Measurements from ENCODE around the gene KLF2. TPM values are rescaled to one million over a fixed set of nuclear protein-coding genes. Genes with fewer than 3 reads are reported as not detected.

The KLF2 gene
- total RNA-seq, 1 donor from 2014 or later: 44.7 TPM

DNA sequence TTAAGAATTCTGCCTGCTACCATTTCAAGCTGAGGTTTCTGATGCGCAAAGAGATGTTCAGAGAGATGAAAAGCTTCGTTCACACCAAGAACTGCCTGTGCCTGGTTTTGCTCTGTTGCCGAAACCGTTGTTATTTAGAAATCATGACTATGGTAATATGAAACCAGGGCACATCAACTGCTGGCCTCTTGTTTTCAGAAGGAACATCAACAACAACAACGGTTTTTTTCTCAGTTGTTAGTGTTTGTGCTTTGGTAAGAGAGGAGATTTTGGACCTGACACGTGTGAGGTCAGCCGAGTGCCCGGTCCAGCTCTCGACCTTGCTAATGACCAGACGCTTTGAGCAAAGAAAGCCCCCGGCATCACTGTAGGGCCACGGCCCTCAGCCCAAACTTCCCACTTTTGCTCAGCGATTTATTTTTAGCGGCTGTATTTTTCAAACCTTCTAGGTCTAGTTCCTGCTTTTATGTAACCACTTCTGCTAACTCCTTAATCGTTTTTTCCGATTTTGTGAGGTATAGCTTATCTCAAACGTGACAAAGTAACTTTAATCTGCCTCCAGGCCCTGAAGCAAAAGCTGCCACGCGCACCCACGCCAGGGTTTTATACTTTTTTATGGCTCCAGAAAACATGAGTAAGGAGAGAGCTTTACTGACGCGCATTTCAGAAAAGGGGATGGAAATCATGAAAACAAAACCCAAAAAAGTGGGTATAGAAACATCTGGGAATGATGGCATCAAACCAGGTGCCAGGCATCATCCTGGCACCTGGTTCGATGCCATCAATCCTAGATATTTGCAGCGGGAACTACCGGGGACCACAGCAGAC, 42.0 kb downstream of the KLF2 start:
- DNase-seq (ENCODE audit: low spot score): no peak
- Mint-ChIP-seq H3K27me3 (ENCODE audit: low read depth) (no peaks in the 10 kb centered on the region), H3K36me3 (ENCODE audit: low read depth) (peaks cover 10% of the 10 kb centered on the region), H3K27ac (ENCODE audit: unreplicated experiment) (no peak overlapping the region), H3K4me1 (ENCODE audit: low read depth) (no peaks in the 10 kb centered on the region), H3K4me3 (ENCODE audit: unreplicated experiment) (no peak overlapping the region), H3K9me3 (ENCODE audit: low read depth) (no peaks in the 10 kb centered on the region)
- TF ChIP-seq CTCF (IDR thresholded peaks at IDR 0.05): no peak

DNA sequence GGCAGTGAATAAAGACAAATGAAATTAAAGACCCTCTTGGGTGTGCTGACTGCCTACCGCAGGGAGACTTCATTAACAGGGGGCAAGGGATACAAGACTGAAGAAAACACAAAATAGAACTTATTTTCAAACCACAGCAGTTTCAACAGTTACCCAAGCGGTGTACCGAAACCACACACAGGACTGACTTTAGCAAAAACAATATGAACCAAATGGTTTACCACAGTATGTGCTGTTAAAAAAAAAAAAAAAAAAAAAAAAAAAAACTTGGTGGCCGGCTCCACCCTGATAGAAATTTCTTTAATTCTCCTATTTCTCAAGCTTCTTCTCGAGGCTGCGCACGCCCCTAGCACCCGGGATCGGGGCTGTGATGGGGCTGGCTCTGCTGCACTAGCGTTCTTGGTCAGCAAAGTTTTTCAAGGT, 42.6 kb downstream of the KLF2 start:
- Mint-ChIP-seq H3K36me3 (ENCODE audit: low read depth) (peaks cover 8% of the 10 kb centered on the region), H3K4me1 (ENCODE audit: low read depth) (no peaks in the 10 kb centered on the region), H3K9me3 (ENCODE audit: low read depth) (no peaks in the 10 kb centered on the region), H3K4me3 (ENCODE audit: unreplicated experiment) (no peak overlapping the region), H3K27me3 (ENCODE audit: low read depth) (no peaks in the 10 kb centered on the region), H3K27ac (ENCODE audit: unreplicated experiment) (no peak overlapping the region)
- no peak for TF ChIP-seq CTCF (IDR thresholded peaks at IDR 0.05)
- no peak for DNase-seq (ENCODE audit: low spot score)

DNA sequence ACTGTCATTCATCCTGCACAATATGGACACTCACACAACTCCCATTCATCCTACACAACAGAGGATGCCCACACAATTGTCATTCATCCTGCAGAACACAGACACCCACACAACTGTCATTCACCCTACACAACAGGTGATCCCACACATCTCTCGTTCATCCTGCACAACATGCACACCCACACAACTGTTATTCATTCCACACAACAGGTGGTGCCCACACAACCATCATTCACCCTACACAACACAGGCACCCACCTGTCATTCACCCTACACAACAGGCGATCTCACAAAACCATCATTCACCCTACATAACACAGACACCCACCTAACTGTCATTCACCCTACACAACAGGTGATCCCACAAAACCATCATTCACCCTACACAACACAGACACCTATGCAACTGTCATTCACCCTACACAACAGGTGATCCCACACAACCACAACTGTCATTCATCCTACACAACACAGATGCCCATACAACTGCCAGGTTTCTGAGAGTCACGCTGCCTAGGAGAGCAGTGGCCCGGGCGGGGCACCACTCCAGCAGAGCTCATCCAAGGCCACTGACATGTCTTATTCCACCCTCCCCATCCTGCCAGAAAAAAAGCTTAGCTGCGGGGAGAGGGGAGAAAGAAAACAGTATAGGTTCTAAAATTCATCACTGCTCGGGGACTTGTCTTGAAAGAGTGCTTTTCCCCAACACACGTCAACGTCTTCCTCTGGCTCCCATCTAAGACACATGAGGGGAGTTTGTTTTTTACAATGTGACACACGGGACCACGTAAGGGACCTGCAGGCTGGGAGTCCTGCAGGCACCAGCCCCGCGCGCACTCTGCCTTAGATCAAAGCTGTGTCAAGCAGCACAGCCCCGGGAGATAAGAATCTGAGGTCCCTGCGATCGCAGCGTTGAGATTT, 44.0 kb downstream of the KLF2 start:
- no peaks in the 10 kb centered on the region for H3K9me3 Mint-ChIP-seq (ENCODE audit: low read depth)
- H3K36me3 Mint-ChIP-seq (ENCODE audit: low read depth): peaks cover 12% of the 10 kb centered on the region
- no peak for DNase-seq (ENCODE audit: low spot score)
- H3K27ac Mint-ChIP-seq (ENCODE audit: unreplicated experiment): no peak overlapping the region
- no peak for TF ChIP-seq CTCF (IDR thresholded peaks at IDR 0.05)
- H3K4me1 Mint-ChIP-seq (ENCODE audit: low read depth): peaks cover 3% of the 10 kb centered on the region
- H3K27me3 Mint-ChIP-seq (ENCODE audit: low read depth): no peaks in the 10 kb centered on the region
- H3K4me3 Mint-ChIP-seq (ENCODE audit: unreplicated experiment): no peak overlapping the region

DNA sequence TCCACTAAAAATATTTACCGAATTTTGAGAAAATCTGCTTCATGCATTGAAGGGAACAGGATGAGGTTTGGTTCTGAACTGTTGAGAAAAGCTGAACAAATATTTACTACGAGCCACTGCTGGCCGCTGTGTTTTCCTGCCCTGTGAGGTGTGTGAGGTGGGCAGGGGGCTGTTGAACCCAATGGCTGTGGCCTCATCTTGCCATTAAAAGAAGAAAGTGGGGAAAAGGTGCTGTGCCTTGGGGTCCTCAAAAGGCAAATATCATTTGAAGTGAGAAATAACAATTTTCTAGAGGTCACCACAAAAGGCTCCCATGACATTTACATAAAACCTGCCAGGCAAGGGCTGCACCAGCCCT, 44.7 kb downstream of the KLF2 start:
- H3K4me1 Mint-ChIP-seq (ENCODE audit: low read depth): peaks cover 4% of the 10 kb centered on the region
- H3K27ac Mint-ChIP-seq (ENCODE audit: unreplicated experiment): no peak overlapping the region
- no peak for TF ChIP-seq CTCF (IDR thresholded peaks at IDR 0.05)
- H3K27me3 Mint-ChIP-seq (ENCODE audit: low read depth): no peaks in the 10 kb centered on the region
- no peak overlapping the region for H3K4me3 Mint-ChIP-seq (ENCODE audit: unreplicated experiment)
- DNase-seq (ENCODE audit: low spot score): no peak
- no peaks in the 10 kb centered on the region for H3K9me3 Mint-ChIP-seq (ENCODE audit: low read depth)
- H3K36me3 Mint-ChIP-seq (ENCODE audit: low read depth): peaks cover 12% of the 10 kb centered on the region
